Keratinocyte (primary cell): ENCODE data around the gene C16orf82.

Source experiments
- CTCF ChIP-seq, 3 experiments: IDR thresholded peaks in 1 of 3; conservative IDR thresholded peaks in 1 of 3; optimal IDR thresholded peaks in 1 of 3; 2 replicates in 2 of 3; 3 replicates in 1 of 3; pipeline versions ENCODE3 to v1.5.1; 2011; ENCODE audit warnings: low read length in 3 of 3, mild to moderate bottlenecking in 3 of 3, moderate library complexity in 2 of 3, control low read depth in 1 of 3, inconsistent platforms in 1 of 3; ENCODE audit not compliant: insufficient read depth in 2 of 3; ENCODE audit errors: extremely low read depth in 1 of 3
- EZH2 ChIP-seq: IDR thresholded peaks from one replicate; pipeline ENCODE4 v1.6.1; 2012; ENCODE audit warnings: inconsistent platforms, mild to moderate bottlenecking, low read length, moderate library complexity

- TF ChIP-seq EZH2, result no peak
- no peak for TF ChIP-seq CTCF (optimal IDR thresholded peaks at IDR 0.05 in 1 of 3, IDR thresholded peaks at IDR 0.05 in 1 of 3, conservative IDR thresholded peaks at IDR 0.05 in 1 of 3; ENCODE audit: extremely low read depth in 1 of 3, insufficient read depth in 2 of 3, low read length in 3 of 3)
Observed at GRCh38 chr16:27024010-27024409, 42.7 kb upstream of the C16orf82 start.
